ENCODE data around the gene ACVRL1. TPM values are rescaled to one million over a fixed set of nuclear protein-coding genes. Genes with fewer than 3 reads are reported as not detected.

The ACVRL1 gene
- polyA plus RNA-seq, 3 donors, result 33.6 to 37.1 (median 34.3) TPM

DNA sequence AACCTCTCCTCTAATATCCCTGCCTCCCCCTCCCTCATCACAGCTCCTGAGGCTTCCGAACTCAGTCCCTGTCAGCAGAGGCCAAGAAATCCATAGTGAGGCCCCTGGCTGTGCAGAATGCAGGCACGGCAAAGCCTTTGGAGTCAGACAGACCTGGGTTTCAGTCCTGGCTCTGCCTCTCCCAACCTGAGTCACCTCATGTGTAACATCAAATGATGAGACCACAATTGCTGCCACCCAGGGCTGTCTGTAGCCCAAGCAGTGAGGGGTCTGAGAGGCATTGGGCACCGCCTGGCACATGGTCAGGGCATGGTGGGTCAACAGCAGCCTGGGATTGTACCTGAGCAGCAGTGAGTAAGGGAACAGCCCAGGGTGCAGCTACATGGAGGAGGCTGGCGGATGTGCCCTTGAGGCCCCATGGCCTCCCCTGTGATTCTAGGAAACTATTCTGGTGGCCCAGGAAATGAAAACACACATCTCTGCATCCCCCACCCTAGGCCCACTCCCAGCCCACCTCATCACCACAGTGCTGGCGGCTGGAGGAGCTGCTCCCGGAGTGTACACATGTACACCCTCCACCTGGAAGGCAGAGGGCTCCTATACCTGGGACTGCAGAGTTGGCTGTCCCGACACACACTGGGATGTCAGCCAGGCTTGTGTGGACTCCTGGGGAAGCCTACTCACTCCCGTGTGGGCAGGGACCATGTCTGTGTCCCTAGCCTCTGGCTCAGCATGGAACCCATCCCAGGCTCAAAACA, 11.7 kb upstream of the ACVRL1 start:
- no peak for DNase-seq

DNA sequence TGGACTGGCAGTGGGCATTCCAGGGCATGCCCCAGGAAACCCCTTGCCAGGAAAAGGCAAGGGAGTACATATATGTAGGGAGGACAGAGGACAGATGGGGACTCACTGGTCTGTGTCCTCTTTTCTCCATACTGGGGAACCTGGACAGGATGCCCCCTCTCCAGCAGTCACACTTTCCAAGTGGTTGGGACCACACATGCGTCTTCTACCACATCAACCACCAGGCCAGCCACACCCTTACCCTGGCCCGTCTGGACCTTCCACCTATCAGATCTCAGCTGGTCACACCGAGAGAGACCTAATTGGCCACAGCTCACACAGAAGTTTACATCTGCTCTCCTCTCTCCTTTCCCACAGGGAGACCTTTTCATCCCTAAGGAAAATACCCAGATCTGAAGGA, 11.1 kb upstream of the ACVRL1 start:
- no peak for DNase-seq

GRCh38 chr12:51897181-51897580, 10.1 kb upstream of the ACVRL1 start:
- DNase-seq, result no peak

DNA sequence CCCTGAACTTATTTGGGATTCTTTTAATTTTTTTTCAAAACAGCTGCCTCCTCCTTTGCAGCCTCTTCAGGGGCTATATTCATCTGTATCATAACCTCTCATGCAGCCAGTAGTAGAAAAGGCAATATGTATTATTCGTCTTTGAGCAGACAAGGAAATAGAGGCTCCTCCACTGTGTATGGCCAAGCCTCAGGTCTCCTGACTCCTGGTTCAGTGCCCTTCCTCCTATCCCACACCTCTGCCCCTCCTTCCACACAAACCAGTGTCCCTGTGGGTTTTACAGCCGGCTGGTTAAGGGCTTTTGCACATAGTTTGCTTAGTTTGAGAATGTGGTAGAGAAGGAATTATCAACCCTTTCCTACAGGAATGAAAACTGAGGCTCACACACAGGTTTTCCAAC, 8.8 kb upstream of the ACVRL1 start:
- DNase-seq, result no peak

- DNase-seq, result no peak
Measured at GRCh38 chr12:51898937-51899336, 8.4 kb upstream of the ACVRL1 start.

DNA sequence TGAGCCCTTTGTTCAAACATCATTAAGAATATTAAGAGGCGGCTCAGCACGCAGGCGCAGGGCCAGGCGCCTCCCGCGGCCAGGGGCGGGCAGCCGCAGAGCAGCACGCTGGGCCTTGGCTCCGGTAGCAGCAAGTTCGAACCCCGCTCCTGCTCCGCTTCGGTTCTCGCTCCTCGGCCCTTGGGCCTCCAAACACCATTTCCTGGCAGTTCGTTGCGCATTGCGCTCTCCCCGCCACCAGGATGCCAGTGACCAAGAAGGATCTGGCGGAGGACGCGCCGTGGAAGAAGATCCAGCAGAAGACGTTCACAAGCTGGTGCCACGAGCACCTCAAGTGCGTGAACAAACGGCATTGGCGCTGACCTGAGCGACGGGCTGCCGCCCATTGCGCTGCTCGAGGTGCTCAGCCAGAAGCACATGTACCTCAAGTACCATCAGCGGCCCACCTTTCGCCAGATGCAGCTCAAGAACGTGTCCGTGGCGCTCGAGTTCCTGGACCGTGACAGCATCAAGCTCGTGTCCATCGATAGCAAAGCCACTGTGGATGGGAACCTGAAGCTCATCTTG, 6.9 kb upstream of the ACVRL1 start:
- no peak for DNase-seq

GRCh38 chr12:51901121-51901817, 6.0 kb upstream of the ACVRL1 start:
- no peak for DNase-seq

GRCh38 chr12:51901881-51902280, 5.4 kb upstream of the ACVRL1 start:
- DNase-seq, result no peak

DNA sequence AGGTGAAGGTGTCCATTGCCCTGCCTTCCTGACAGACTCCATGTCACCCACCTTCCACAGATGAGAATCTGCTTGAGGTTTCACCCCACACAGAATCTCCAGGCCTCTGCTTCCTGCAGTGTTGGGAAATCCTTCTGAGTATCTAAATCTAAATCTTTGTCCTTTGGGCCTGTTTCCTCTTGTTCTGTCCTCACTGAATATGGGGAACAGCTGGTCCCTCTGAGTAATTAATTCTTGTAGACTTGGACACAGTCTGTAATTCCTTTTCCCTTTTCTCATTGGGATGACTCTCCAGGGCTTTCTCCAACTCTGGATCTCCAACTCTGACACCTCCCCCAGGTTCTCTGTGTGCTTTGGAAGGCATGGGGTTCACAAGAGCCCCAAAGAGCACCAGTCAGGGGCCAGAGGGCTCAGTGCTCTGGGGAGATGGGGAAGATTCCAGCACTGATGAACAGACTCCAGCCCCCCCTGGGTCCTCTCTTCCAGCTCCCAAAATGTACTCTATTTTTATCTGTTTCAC, 2.3 kb upstream of the ACVRL1 start:
- no peak for DNase-seq

DNA sequence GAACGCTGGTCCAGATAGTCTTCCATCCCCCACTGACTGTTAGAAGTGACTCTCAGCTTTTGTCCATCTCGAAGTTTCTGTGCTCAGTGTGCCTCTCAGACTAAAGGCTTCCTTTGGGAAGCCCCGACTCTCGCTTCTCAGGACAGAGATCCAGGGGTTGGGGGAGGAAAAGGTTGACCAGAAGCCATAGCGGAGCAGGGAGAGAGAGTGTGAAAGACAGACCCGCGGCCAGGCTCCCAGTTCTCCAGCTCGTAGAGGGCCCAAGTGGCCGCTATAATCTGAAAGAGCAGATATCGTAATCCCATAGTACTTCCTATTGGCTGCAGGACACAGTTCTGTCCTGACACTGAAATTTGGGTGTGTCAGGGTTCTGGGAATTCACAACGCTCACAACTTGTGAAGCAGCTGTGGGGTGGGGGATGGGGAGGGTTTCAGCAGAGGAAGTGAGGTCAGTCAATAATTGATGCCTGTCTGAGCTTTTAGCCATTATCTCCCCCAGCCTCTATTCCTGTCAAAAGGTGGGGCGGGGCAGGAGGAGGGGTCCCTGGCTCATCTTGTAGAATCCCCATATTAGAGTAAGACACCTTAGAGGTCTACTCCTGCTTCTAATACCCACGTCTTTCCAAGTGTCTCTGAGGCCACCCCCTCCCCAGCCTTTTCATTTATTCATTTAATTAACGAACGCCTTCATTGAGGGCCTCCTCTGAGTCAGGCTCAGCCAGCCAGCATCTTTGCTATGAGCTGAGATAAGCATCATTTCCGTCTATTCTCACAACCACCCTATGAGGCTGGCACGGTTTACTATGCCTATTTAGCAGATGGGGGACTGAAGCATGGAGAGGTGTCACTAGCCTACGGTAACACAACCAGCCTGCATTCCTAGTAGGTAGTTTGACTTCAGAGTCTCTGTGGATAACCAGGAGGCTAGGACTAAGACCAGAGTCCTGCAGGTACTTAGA, 1.6 kb upstream of the ACVRL1 start:
- no peak for DNase-seq

GRCh38 chr12:51906430-51907082, 748 bp upstream of the ACVRL1 start:
- no peak for DNase-seq

- DNase-seq, result no peak
Measured at GRCh38 chr12:51907856-51908425, 637 bp downstream of the ACVRL1 start.

- DNase-seq, result no peak
Measured at GRCh38 chr12:51908876-51909592, 1.7 kb downstream of the ACVRL1 start.

- DNase-seq, result no peak
Measured at GRCh38 chr12:51910168-51910567, 2.9 kb downstream of the ACVRL1 start.

GRCh38 chr12:51910691-51911090, 3.4 kb downstream of the ACVRL1 start:
- DNase-seq, result no peak

DNA sequence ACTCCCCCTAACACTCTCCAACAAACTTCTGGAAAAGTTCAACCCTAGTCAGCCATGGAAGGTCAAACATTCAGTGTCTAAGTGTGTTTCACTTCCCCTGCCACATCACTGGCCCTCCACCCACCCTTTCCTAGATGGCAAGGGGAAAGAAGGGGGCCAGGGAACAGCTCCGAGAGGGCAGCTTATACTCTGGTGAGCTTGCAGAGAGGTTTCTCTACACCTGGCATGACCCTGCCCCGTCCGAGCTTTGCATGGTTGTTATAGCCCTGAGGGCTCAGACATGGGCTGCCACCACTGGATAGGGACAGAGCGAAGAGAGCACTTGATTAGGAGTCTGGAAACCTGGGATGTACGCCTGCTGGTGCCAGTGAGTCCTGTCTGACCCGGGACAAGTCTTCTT, 4.0 kb downstream of the ACVRL1 start:
- no peak for DNase-seq

DNA sequence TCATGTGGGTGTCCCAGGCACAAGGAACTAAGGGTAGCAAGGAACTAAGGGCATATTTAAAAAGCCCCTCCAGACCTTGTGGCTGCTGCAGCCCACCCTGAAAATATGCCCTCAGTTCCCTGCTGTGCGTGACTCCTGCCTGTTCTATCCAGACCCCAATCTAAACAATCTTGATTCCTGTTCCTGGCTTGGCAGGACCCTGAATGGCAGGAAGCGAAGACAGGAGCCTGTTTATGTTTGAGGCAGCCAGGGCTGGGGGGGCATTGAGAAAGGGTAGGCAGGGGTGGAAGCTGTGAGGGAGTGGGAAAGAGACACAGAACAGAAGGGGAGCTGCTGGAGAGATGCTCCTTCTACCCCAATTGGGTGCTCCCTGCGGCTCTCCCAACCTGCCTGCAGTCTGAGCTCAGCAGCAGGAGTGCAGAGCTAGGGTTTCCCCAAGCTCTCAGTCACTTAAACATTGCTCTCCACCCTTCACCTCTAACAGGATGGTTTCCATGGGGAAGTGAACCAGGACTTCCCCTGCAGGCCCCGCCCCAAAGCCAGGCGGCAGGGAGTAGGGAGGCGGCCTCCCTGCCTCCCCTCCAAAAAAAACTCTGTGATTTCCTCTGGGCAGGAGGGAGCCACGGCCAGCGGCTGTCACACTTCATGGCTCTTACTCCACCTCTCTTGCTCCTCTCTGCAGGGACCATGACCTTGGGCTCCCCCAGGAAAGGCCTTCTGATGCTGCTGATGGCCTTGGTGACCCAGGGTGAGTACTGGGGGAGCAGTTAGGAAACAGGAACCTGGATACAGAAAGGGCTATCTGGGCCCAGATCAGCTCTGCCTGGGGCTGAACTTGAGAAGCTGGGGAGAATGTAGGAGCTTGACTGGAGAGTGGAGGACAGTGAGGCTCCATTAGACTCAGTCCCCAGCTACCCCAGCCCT, 4.7 kb downstream of the ACVRL1 start:
- DNase-seq, result no peak

GRCh38 chr12:51913071-51914033, 6.0 kb downstream of the ACVRL1 start:
- no peak for DNase-seq
